Measurements from ENCODE around the gene CACNA1I.

Gene CACNA1I

DNA sequence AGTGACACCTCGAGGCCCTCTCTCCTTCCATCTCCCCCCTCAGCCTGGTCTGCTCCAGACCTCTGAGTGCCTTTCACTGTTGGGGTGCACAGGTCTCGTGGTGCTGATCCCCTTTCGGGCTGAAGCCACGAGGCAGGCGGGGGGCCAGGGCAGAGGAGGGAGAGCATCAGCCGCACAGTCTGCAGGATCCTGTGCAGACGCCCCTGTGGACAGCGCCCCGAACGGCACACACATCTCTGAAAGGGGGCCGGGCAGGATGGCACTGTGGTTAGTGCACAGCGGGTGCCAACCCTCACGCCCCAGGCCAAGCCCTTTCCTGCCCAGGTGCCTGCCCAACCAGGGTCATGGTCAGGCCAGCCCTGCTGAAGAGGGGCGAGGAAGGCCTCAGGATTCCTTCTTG, 56.7 kb downstream of the CACNA1I start:
- no peak for DNase-seq

- no peak for DNase-seq
These were observed 57.5 kb downstream of the CACNA1I start for GRCh38 chr22:39627865-39628562.

- no peak for DNase-seq
These were observed 58.1 kb downstream of the CACNA1I start for GRCh38 chr22:39628563-39629080.

GRCh38 chr22:39629851-39630250, 59.3 kb downstream of the CACNA1I start:
- no peak for DNase-seq

- DNase-seq, result no peak
These were observed 60.2 kb downstream of the CACNA1I start for GRCh38 chr22:39630721-39631120.

- no peak for DNase-seq
These were observed 61.1 kb downstream of the CACNA1I start for GRCh38 chr22:39631381-39632286.

DNA sequence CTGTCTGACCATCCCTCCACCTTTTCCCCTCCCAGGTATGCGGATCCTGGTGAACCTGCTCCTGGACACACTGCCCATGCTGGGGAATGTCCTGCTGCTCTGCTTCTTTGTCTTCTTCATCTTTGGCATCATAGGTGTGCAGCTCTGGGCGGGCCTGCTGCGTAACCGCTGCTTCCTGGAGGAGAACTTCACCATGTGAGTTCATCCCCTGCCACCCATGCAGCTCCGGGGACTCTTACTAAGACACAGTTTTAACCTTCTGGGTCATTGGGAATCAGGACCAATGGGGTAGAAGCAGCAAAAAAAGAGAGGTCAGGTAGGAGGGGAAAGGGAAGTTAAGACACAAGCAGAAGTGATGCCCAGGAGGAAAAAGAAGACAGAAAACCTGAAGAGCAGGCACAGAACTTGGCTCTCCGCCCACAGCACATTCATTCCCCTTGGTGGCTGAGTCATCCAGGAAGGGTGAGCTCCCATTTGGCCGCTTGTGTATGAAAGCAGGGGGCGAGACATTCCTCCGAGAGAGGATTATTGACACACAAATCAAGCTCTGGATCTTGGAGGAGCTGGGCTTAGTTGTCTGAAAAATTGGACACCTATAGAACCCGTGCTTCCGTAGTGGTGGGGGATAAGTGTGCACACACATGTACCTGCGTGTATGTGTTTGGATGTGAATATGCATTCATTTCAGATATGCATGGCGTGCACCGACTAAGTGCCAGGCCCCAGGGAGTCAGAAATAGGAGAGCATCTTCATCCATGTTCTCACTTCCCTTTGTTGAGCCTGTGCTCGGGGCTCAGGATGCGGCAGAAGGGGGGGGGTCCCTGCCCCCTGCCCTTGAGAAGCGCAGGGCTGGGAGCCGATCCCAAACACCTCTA, 64.2 kb downstream of the CACNA1I start:
- DNase-seq, result no peak

- no peak for DNase-seq
These were observed 65.2 kb downstream of the CACNA1I start for GRCh38 chr22:39635719-39636118.

GRCh38 chr22:39638958-39639357, 68.4 kb downstream of the CACNA1I start:
- no peak for DNase-seq

DNA sequence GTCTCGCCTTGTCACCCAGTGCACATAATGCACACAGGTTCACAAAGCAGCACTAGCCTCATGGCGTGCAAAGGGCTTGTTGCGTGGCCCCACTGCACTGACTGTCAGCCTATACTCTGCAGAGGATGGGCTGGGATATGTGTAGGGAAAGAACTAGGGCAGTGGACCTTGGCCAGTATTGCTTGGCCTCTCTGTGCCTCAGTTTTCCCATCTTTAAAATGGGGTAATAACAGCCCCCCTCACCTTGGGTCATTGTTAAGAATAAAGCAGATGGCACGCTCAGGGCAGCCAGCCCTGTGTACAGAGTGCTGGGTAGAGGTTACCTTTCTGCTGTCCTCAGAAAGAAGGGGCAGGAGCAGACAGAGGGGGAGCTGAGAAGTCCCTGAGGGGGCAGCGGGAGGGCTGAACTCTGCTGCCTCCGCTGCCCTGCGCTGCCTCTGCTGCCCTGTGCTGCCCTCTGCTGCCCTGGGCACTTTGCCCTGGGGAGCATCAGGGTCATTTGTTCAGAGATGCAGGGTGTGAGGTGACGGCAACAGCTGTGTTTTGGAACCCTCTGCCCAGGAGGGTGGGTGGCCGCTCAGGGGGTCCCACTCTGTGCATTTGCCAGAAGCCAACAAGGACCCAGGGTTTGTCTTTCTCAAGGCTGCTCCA, 71.2 kb downstream of the CACNA1I start:
- DNase-seq, result no peak

DNA sequence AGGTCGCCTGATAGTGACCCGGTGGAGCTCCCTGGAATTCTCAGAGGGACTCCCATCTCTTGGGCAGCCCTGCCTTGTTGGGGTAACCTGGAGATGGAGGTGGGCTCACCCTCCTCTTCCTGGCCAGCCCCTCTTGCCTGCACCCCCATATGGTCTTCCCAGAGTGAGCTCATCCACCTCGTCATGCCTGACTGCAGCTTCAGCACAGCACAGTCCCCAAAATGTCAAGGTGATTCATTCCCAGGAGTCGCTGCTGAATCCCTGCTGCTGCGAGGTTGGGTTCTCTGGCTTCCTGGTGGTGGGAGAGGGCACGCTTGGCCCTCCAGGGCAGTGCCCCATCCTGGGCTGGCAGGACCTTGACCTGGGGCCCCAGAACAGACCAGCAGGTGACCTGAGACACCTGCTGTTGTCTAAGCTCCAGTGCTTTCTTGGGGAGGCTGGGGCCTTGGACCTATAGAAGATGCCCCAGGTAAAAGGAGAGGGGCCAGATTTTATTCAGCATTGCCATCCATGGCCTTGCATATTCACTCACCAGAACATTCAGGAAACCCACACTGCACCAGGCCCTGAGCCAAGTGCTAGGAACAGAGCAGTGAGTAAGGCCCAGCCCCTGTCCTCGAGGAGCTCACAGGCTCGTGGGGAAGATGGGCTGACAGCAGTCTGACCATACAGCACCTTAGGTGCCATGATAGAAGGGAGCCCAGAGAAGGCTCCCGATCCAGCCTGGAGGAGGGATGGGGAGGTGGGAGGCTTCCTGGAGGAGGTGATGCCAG, 72.9 kb downstream of the CACNA1I start:
- DNase-seq, result no peak

DNA sequence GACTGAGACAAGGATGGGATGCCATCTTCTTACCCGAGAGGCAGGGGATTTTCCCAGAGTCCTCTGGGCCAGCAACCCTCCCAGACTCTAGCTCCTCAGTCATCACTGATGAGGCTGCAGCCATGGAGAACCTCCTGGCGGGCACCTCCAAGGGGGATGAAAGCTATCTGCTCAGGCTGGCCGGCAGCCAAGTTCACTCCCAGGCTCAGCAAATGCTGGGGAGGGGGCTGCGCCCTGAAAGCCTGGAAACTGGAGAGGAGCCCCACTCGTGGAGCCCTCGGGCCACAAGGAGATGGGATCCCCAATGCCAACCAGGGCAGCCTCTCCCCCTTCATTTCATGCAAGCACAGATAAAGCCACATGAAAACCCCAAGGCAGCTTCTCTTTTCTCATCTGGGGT, 75.0 kb downstream of the CACNA1I start:
- DNase-seq, result no peak

DNA sequence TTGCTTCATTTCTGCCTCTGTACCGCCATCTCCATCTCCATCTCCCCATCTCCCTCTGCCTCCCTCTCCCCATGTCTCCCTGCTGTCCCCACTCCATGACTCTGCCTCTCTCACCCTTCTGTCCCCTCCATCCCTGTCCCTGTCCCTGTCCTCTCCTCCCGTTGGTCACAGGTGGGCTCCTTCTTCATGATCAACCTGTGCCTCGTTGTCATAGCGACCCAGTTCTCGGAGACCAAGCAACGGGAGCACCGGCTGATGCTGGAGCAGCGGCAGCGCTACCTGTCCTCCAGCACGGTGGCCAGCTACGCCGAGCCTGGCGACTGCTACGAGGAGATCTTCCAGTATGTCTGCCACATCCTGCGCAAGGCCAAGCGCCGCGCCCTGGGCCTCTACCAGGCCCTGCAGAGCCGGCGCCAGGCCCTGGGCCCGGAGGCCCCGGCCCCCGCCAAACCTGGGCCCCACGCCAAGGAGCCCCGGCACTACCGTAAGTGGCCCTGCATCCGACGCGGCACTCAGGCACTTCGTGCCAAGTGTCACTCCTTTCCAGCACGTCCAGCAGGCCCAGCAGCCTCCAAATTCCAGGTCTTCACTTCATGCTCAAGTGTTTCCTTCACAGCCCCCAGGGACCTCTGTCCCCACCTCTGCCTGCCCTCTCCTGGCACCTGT, 76.0 kb downstream of the CACNA1I start:
- no peak for DNase-seq

- no peak for DNase-seq
These were observed 77.5 kb downstream of the CACNA1I start for GRCh38 chr22:39647836-39648629.

- DNase-seq, result no peak
These were observed 78.0 kb downstream of the CACNA1I start for GRCh38 chr22:39648630-39648950.

GRCh38 chr22:39649500-39650089, 79.0 kb downstream of the CACNA1I start:
- DNase-seq, result no peak

DNA sequence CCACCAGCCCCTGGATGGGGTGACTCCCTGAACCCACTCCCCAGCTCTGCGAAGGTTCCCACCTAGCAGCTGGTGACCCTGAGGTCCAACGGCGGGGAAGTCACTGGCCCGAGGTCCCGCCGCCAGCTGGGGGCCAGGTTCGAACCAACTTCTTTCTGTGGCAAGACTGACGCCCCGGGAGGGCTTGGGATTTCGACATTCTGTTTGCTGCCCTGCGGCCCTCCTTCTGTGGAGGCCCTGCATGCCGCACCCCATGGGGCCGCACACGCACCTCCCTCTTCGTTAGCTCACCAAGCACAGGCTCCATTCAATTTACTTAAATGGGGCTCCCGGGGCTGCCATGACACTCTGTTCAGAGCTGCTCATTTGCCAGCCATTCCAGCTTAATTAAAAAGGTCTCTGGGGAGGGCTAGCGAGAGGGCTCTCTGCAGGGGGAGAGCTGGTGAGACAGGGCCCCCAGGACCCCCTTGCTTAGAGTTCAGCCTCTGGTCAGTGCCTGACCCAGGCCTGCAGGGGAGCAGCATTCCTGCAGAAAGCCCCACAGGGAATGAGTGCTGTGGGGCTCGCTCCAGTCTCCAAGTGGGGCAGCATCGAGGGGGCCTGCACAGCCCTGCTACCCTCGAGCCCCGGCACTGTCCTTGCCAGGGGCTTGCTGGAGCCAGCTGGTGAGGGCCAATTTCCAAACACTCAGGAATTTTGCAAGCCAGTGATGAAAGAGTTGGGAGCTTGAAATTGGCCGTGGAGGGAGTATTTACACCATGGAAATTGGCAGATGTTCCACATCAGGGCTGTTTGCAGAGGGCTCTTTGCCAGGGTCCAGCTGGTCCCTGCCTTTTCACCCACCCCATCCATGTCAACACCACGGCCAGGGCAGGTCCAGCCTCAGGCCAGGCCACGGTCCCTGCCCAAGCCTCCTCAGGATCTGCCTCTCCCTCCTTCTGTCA, 80.8 kb downstream of the CACNA1I start:
- DNase-seq, result no peak

GRCh38 chr22:39652990-39653786, 82.6 kb downstream of the CACNA1I start:
- no peak for DNase-seq
